Mesodermal cell (in vitro differentiated cells): Measurements from ENCODE around the gene ZNF26.

Source experiments
- H3K27ac ChIP-seq: 2 replicates; pipeline ENCODE4 v1.7.0; 2013; ENCODE audit warnings: mild to moderate bottlenecking, low read depth, low read length, moderate library complexity; ENCODE audit not compliant: severe bottlenecking
- H3K36me3 ChIP-seq: 2 replicates; pipeline ENCODE4 v1.7.1; 2013; ENCODE audit warnings: mild to moderate bottlenecking, low read length, moderate library complexity; ENCODE audit not compliant: control insufficient read depth, insufficient read depth
- H3K4me1 ChIP-seq: one replicate; pipeline ENCODE4 v1.7.1; 2013; ENCODE audit warnings: mild to moderate bottlenecking, low read length; ENCODE audit not compliant: insufficient read depth, control insufficient read depth, poor library complexity, severe bottlenecking
- H3K4me3 ChIP-seq: 2 replicates; pipeline ENCODE4 v1.7.0; 2013; ENCODE audit warnings: low read length, control low read depth, mild to moderate bottlenecking; ENCODE audit not compliant: insufficient read depth, poor library complexity, severe bottlenecking; ENCODE audit errors: extremely low read depth
- H3K9me3 ChIP-seq: 2 replicates; pipeline ENCODE4 v1.7.1; 2013; ENCODE audit warnings: mild to moderate bottlenecking, low read length, moderate library complexity; ENCODE audit not compliant: control insufficient read depth
- WGBS, 2 experiments: methylation state at CpG; one replicate each; pipeline ENCODE4 v1.1.5; 2013; ENCODE audit warnings: missing lambda C conversion rate in 2 of 2; ENCODE audit not compliant: insufficient coverage in 2 of 2; 5-methylcytosine and 5-hydroxymethylcytosine counted together

Gene ZNF26

GRCh38 chr12:132948146-132949066, 37.8 kb upstream of the ZNF26 start:
- Histone ChIP-seq H3K9me3 (peaks cover 84% of the 10 kb centered on the region), H3K4me3 (no peak overlapping the region), H3K27ac (no peak overlapping the region), H3K4me1 (no peaks in the 10 kb centered on the region), H3K36me3 (peaks cover 52% of the 10 kb centered on the region)
- 97% methylated on average over 28 of the region's 29 CpGs for WGBS, 2 experiments

DNA sequence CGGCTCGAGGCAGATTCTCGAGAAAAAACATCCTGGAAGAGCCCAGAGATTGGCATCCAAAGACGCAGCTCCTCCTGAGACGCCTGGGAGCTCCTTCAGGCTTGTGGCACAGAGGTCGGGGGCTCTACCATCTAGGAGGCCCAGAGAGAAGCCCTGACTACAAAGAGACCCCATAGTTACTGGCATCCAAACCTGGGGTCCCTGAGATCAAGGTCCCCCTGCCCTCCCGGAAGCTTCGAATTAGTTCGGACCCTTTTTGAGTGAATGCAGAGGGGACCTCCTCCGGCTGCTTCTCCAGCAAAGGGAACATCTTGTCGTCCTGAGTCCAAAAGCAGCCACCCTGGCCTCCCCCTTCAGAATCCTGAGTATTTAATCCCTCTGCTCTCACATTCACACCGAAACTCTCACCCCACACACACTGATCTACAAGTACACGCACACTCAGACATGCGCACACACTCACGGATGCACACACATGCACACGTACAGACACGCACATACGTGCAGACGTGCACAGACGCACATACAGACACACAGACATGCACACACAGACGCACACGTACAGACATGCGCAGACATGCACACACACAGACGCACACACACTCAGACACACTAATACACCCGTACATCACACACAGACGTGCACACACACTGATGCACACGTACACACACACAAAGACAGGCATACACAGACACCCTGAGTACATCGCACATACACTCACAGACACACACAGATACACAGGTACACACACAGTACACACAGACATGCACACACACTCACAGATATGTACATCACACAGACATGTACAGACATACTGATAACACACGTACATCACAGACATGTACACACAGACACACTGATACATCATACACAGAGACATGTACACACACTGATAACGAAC, 36.0 kb upstream of the ZNF26 start:
- H3K36me3 ChIP-seq, result peaks cover 34% of the 10 kb centered on the region
- H3K4me3 ChIP-seq, result no peak overlapping the region
- no peaks in the 10 kb centered on the region for H3K4me1 ChIP-seq
- H3K27ac ChIP-seq, result no peak overlapping the region
- WGBS, 2 experiments, result 92 to 95% methylated on average over 26 to 30 of the region's 30 CpGs
- peaks cover 85% of the 10 kb centered on the region for H3K9me3 ChIP-seq

DNA sequence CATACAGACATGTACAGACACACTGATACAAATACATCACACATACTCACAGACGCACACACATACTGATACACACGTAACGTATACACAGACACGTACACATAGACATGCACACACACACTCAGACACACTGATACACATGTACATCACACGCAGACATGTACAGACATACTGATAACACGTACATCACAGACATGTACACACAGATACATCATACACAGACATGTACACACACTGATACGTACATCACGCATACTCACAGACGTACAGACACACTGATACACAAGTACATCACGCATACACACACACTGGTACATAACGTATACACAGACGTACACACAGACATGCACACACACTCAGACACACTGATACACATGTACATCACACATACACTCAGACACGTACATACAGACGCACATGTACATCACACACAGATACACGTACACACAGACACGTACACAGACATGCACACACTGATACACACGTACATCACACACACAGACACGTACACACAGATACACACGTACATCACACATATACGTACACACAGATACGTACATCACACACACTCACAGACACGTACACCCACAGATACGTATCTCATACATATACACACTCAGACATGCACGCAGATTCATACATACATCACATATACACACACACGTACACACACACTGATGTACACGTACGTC, 35.2 kb upstream of the ZNF26 start:
- no peaks in the 10 kb centered on the region for H3K4me1 ChIP-seq
- WGBS, 2 experiments, result 91 to 92% methylated on average over 27 of the region's 27 CpGs
- peaks cover 26% of the 10 kb centered on the region for H3K36me3 ChIP-seq
- peaks cover 79% of the 10 kb centered on the region for H3K9me3 ChIP-seq
- H3K27ac ChIP-seq, result no peak overlapping the region
- H3K4me3 ChIP-seq, result no peak overlapping the region

DNA sequence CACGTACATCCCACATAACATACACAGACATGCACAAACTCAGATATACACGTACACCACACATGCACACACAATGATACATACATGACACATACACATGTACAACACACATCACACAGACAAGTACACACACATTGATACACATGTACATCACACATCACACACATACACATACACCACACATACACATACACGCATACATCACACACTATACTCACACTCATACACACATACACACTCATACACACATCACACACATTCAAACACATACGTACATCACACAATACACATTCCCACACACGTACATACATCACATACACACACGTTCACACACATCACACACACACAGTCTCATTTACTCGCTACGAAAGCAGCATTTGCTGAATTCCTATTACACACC, 34.5 kb upstream of the ZNF26 start:
- Histone ChIP-seq H3K4me1 (no peaks in the 10 kb centered on the region), H3K9me3 (peaks cover 72% of the 10 kb centered on the region), H3K27ac (no peak overlapping the region), H3K4me3 (no peak overlapping the region), H3K36me3 (peaks cover 19% of the 10 kb centered on the region)
- WGBS, 2 experiments, result 92% methylated on average over 8 of the region's 8 CpGs

DNA sequence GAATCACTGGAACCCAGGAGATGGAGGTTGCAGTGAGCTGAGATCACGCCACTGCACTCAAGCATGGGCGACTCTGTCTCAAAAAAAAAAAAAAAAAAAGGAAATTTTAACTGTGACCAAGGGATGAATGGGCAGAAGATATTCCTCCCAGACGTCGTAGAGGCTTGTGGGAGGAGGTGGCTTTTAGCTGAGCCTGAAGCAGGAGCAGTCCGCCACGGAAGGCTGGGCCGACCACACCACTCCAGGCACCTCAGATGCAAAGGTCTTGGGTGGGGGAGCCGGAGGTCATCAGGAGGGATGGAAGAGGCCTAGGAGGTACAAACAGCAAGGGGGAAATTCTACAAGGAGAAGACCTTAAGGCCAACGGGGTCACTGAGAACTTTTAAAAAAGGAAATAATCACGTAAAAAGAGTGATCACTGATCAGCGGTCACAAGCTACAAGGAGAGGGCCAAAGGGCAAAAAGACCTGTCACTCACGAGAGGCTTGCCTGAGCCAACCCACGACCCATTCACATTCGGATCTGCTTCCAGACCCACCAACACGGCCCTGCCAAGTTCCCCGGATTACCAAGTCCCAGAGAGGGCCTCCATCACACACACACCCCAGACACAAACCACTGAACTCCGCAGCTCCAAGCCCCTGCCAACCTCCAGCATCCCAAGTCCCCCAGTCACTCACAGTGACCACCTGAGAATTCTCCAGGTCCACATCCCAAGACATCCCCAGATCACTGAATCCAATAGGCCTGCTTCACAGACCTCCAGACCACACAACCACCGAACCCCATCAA, 33.6 kb upstream of the ZNF26 start:
- Histone ChIP-seq H3K36me3 (peaks cover 19% of the 10 kb centered on the region), H3K9me3 (peaks cover 70% of the 10 kb centered on the region), H3K4me1 (no peaks in the 10 kb centered on the region), H3K4me3 (no peak overlapping the region), H3K27ac (no peak overlapping the region)
- WGBS, 2 experiments, result 93 to 94% methylated on average over 14 to 15 of the region's 18 CpGs

GRCh38 chr12:132953163-132953425, 33.1 kb upstream of the ZNF26 start:
- WGBS, 2 experiments, result 95 to 100% methylated on average over 2 of the region's 2 CpGs
- H3K36me3 ChIP-seq, result peaks cover 16% of the 10 kb centered on the region
- H3K27ac ChIP-seq, result no peak overlapping the region
- H3K4me1 ChIP-seq, result no peaks in the 10 kb centered on the region
- H3K9me3 ChIP-seq, result peaks cover 68% of the 10 kb centered on the region
- no peak overlapping the region for H3K4me3 ChIP-seq

DNA sequence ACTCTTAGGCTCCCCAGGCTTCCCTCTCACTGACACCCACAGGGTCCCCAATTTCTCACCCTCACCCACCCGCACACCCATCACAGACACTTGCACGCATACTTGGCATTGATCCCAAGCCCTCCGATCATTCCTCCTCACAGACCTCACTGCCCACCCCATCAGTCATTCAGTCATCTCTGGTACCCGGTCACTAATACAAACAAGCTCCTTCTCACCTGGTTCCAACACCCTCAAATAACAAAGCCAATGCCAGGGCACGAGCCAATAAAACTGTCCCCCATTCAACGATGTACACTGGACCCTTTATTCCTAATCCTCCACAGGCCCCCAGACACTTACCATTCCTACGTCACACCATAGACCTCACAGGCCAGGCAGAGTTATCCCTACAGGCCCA, 32.4 kb upstream of the ZNF26 start:
- no peak overlapping the region for H3K4me3 ChIP-seq
- H3K27ac ChIP-seq, result no peak overlapping the region
- no peaks in the 10 kb centered on the region for H3K4me1 ChIP-seq
- WGBS, 2 experiments, result 83 to 84% methylated on average over 7 of the region's 7 CpGs
- H3K9me3 ChIP-seq, result peaks cover 64% of the 10 kb centered on the region
- H3K36me3 ChIP-seq, result peaks cover 9% of the 10 kb centered on the region

GRCh38 chr12:132954471-132955048, 31.6 kb upstream of the ZNF26 start:
- no peak overlapping the region for H3K27ac ChIP-seq
- H3K9me3 ChIP-seq, result peaks cover 58% of the 10 kb centered on the region
- peaks cover 5% of the 10 kb centered on the region for H3K36me3 ChIP-seq
- no peaks in the 10 kb centered on the region for H3K4me1 ChIP-seq
- H3K4me3 ChIP-seq, result peak overlapping the region; percentile 62
- 96 to 97% methylated on average over 10 to 12 of the region's 14 CpGs for WGBS, 2 experiments

DNA sequence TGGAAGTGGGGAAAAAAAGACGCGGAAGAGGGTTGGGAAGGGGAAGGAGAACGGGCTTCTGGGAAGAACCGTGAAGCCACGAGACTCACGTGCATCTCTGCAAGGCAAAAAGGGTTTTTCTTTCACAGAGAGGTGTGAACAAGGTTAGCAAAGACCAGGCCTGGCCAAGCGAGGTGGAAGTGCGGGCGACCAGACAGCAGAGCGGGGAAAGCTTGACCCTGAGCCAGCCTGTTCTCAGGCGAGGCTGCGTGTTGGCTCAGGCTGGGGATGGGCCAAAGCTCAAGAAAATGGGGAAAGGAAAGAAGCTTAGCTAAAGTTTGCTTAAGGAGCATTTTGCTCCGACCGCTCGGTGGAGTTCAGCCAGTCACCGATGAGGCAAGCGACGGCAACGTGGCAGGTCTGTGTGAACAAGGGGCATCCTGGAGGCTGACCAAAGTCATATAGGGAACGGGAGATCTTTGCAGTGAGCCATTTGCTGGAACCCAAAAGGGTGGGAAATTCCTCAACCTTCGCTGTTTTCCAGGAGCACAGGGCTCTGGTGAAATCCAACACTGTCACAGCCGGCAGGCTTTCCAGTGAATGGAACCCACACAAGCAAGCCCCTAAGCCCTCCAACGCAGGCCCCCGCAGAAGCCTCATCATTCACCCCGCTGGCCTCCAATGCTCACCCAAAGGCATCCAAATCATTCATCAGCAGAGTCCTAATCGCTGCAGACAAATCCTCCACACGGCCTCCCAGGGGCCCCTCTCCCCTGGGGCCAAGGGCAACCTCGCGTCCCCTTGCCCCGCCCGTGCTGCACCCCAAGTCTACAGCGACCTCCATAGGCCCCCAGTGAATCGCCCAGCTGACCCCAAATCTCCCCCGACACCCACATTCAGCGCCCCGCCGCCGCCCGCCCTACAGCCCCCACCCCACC, 30.8 kb upstream of the ZNF26 start:
- WGBS, 2 experiments, result 61 to 69% methylated on average over 24 to 29 of the region's 39 CpGs

More for the DNA sequence above, 30.8 kb upstream of the ZNF26 start:
- Histone ChIP-seq H3K9me3 (peaks cover 50% of the 10 kb centered on the region), H3K36me3 (no peaks in the 10 kb centered on the region), H3K27ac (peak overlapping the region; percentile 62), H3K4me3 (peak overlapping the region; percentile 62), H3K4me1 (no peaks in the 10 kb centered on the region)
